ENCODE results near the gene CEP250.
A peak's percentile ranks its signal among the peaks of the same experiment; 100 is the strongest.

Gene CEP250

GRCh38 chr20:35539756-35540212 is 84.4 kb downstream of the CEP250 start:
- TF ChIP-seq FOXP2 (optimal IDR thresholded peaks at IDR 0.05; ENCODE audit: borderline replicate concordance, extremely low read depth, extremely low read length, insufficient read depth) (no peak), POLR2AphosphoS5 (IDR thresholded peaks at IDR 0.05; ENCODE audit: low read depth, low read length) (no peak), TAF1 (IDR thresholded peaks at IDR 0.05; ENCODE audit: borderline replicate concordance, insufficient read depth, low read length) (no peak), REST (IDR thresholded peaks at IDR 0.05; ENCODE audit: insufficient read depth in 1 of 2, low read depth in 2 of 2, low read length in 2 of 2) (no peak), SIN3A (IDR thresholded peaks at IDR 0.05; ENCODE audit: borderline replicate concordance, insufficient read depth, low read length) (no peak)

- TF ChIP-seq TAF1 (IDR thresholded peaks at IDR 0.05; ENCODE audit: borderline replicate concordance, insufficient read depth, low read length), result no peak
- no peak for TF ChIP-seq SIN3A (IDR thresholded peaks at IDR 0.05; ENCODE audit: borderline replicate concordance, insufficient read depth, low read length)
- TF ChIP-seq POLR2AphosphoS5 (IDR thresholded peaks at IDR 0.05; ENCODE audit: low read depth, low read length), result no peak
- TF ChIP-seq FOXP2 (optimal IDR thresholded peaks at IDR 0.05; ENCODE audit: borderline replicate concordance, extremely low read depth, extremely low read length, insufficient read depth), result no peak
These were observed 85.9 kb downstream of the CEP250 start for GRCh38 chr20:35541118-35541782.

GRCh38 chr20:35541783-35542662 is 86.6 kb downstream of the CEP250 start, which contains the start of gene ERGIC3:
Gene ERGIC3 (plus strand): TSS chr20:35542078. CDS start chr20:35542098, 20 bp downstream.
- peak; percentile 85 for TF ChIP-seq POLR2AphosphoS5 (IDR thresholded peaks at IDR 0.05; ENCODE audit: low read depth, low read length)
- no peak for TF ChIP-seq TAF1 (IDR thresholded peaks at IDR 0.05; ENCODE audit: borderline replicate concordance, insufficient read depth, low read length)
- TF ChIP-seq FOXP2 (optimal IDR thresholded peaks at IDR 0.05; ENCODE audit: borderline replicate concordance, extremely low read depth, extremely low read length, insufficient read depth), result peak; percentile 65

- no peak for TF ChIP-seq TAF1 (IDR thresholded peaks at IDR 0.05; ENCODE audit: borderline replicate concordance, insufficient read depth, low read length)
- no peak for TF ChIP-seq POLR2AphosphoS5 (IDR thresholded peaks at IDR 0.05; ENCODE audit: low read depth, low read length)
- no peak for TF ChIP-seq REST (IDR thresholded peaks at IDR 0.05; ENCODE audit: insufficient read depth in 1 of 2, low read depth in 2 of 2, low read length in 2 of 2)
- TF ChIP-seq FOXP2 (optimal IDR thresholded peaks at IDR 0.05; ENCODE audit: borderline replicate concordance, extremely low read depth, extremely low read length, insufficient read depth), result no peak
These were observed 87.6 kb downstream of the CEP250 start for GRCh38 chr20:35542990-35543389.

GRCh38 chr20:35544436-35544835 is 89.0 kb downstream of the CEP250 start:
- no peak for TF ChIP-seq SIN3A (IDR thresholded peaks at IDR 0.05; ENCODE audit: borderline replicate concordance, insufficient read depth, low read length)
- TF ChIP-seq TAF1 (IDR thresholded peaks at IDR 0.05; ENCODE audit: borderline replicate concordance, insufficient read depth, low read length), result no peak
- TF ChIP-seq FOXP2 (optimal IDR thresholded peaks at IDR 0.05; ENCODE audit: borderline replicate concordance, extremely low read depth, extremely low read length, insufficient read depth), result no peak
- TF ChIP-seq POLR2AphosphoS5 (IDR thresholded peaks at IDR 0.05; ENCODE audit: low read depth, low read length), result no peak
- no peak for TF ChIP-seq REST (IDR thresholded peaks at IDR 0.05; ENCODE audit: insufficient read depth in 1 of 2, low read depth in 2 of 2, low read length in 2 of 2)
